ENCODE results near the gene FOXP1.

Gene FOXP1

DNA sequence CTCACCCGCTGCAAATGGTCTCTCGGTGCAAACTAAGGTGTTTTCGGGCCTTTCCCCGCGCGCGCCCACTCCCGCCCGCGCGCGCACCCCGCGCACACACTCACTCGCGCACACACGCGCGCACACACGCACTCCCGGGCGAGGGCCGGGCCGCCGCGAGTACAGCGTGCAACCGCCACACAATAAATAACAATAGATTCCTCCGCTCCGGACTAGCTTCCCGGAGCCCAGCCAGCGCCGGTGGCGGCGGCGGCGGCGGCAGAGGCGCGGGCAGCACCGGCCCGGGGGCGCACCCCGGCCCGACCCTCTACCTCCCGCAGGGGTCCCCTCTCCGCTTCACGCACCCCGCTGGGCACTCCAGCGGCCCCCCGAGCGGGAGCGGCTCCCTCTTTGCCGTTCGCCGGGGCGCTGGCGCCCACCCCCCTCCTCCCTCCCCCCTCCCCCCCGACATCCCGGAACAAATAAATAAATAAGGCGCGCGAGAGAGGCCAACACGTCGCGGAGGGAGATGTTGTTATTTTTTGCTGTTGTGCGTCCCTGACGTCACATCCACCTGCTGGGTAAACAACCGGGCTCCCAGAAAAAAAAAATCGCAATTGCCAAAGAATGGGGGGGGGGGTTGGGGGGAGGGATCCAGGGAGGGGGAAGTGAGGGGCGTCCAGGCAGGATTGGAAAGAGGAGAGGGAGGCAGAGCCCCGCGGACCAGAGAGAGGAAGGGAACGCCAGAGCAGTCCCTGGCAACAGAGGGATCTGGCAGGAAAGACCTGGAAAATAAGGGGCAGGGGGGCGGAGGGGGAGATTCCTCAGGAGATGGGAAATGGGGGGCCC, at the start of gene FOXP1:
TSS of gene FOXP1 (minus strand) at position 163 of the 828 bp plus-strand sequence. CDS start 385,347 bp downstream, outside the sequence.
- H3K27ac ChIP-seq: peak within 1 kb of the TSS; percentile 100
- TF ChIP-seq, protein P1, sequence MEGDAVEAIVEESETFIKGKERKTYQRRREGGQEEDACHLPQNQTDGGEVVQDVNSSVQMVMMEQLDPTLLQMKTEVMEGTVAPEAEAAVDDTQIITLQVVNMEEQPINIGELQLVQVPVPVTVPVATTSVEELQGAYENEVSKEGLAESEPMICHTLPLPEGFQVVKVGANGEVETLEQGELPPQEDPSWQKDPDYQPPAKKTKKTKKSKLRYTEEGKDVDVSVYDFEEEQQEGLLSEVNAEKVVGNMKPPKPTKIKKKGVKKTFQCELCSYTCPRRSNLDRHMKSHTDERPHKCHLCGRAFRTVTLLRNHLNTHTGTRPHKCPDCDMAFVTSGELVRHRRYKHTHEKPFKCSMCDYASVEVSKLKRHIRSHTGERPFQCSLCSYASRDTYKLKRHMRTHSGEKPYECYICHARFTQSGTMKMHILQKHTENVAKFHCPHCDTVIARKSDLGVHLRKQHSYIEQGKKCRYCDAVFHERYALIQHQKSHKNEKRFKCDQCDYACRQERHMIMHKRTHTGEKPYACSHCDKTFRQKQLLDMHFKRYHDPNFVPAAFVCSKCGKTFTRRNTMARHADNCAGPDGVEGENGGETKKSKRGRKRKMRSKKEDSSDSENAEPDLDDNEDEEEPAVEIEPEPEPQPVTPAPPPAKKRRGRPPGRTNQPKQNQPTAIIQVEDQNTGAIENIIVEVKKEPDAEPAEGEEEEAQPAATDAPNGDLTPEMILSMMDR (conservative IDR thresholded peaks at IDR 0.05): no peak

DNA sequence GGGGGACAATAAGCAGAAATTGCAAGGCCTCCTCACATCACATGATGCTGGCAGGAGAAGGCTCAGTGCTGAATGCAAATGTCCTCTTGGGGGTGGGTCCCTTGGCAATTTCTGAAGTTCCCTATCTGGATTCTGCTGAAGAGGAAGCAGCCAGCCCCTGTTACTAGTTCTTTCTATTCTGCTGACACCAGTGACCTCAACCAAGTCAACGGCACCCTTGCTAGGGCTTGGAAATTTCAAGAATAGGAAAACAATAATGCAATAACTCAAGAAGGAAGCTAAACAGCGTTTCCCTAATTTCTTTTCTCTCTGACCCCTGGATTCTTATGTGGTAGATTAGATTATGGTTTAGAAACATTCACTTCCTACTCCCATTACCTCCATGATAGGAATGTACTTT, 46.2 kb upstream of the FOXP1 start:
- TF ChIP-seq, protein P1 (conservative IDR thresholded peaks at IDR 0.05): no peak
- no peak overlapping the region for H3K27ac ChIP-seq

DNA sequence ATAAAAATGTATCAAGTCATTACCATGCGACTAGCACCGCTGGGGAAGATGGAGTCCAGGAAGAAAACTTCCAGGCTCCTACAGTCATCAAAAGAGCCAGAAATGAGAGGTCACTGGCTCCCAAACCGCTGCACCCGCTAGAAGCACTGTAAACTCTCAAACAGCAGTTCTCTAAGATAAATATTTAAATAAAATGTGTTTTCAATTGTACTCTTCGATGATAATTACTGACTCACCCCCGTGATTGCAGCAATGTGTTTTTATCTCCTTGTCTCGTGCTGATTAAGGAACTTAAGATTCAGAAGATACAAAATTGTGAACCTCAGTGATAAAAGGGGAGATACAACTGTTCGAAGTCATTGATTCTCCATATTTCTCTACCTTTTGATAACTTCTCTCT, 45.8 kb upstream of the FOXP1 start:
- TF ChIP-seq, protein P1 (conservative IDR thresholded peaks at IDR 0.05): no peak
- H3K27ac ChIP-seq: no peak overlapping the region

DNA sequence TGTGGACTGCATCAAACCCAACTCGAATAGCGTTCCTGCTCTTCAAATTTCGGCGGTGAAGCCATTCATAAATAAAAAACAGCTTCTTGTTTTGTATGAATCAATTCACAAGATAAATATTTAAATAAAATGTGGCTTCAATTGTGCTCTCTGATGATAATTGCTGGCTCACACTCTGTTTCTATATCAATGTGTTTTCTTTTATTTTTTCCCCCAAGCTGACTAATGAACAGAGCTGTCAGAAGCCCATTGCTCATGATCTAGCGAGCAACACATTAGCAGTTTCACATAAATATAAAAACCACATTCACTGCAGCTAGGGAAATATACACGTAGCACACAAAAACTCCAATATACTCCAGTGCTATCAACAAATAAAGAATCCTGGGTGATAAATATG, 45.0 kb upstream of the FOXP1 start:
- H3K27ac ChIP-seq: no peak overlapping the region
- TF ChIP-seq, protein P1 (conservative IDR thresholded peaks at IDR 0.05): no peak

DNA sequence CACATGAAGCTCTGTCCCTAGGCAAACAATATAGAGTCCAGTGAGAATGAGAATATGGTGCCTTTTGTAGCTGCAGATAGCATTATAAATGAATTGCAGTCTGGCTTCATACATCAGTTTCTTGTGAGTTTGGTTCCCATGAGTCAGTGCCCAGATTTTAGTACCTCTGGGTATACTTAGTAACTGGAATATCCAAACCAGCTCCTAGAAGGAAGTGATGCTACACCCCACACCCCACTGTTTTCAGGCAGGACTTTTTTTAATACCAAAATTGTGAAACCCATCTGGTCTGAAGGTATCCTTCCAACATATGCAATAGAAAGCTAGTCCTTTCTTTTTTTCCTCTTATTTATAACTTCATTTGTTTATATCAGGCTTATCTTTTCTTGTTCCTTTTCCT, 42.1 kb upstream of the FOXP1 start:
- no peak overlapping the region for H3K27ac ChIP-seq
- TF ChIP-seq, protein P1 (conservative IDR thresholded peaks at IDR 0.05): no peak

DNA sequence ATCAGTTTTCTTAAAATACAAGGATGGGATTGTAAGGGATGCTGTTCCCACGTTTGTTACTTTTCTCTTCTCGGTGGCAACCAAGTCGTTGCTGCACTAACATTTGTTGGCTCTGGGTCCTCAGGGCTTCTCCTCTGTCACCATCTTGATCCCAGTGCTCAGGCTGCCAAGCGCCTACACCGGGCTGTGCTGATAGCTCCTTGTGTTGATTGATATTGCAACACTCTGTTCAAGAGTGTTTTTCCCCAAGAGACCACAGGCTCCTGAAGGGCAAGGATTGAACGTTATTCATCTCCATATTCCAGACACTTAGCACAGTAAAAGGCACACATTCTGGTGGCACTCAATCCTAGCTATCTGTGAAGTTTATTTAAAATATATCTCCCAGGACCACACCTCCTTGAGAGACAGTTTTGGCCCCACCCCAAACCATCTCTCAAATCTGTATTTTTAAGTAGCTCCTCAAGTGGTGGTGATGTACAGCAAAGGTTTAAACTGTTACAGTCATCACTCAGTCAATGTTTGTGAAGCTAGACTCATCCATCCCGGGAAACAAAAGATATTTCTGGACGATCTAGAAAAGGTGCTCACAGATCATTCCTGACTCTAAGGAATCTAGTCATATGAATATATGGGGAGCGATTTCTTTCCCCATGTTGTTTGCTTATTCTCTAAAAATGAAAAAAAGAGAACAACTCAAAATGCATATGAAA, 38.5 kb upstream of the FOXP1 start:
- TF ChIP-seq, protein P1 (conservative IDR thresholded peaks at IDR 0.05): no peak
- no peak overlapping the region for H3K27ac ChIP-seq

DNA sequence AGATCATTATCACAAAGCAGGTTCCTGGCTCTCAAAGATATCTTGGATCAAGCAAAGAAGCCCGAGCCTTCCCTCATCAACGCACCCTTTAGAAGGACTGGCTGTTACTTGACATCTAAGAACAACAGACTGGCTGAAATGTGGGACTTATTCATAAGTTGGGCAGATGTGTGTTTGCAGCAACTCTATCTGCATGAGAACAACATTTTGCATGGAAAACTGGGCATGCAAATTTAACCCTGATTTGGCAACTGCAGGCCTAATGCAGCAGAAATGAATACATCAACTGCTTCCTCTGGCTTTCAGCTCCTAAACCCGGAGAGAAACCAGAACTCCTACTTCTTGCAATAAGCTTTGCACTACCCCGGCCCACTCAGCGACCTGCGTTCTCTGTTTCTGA, 35.0 kb upstream of the FOXP1 start:
- no peak overlapping the region for H3K27ac ChIP-seq
- TF ChIP-seq, protein P1 (conservative IDR thresholded peaks at IDR 0.05): no peak

Measured in VCaP (cell line).